Peyer's patch (tissue), 4 donors: ENCODE measurements around the gene ADAMTS14.
"Not testable (repeated sequence)": the region's sequence is repeated elsewhere in the genome, so short reads cannot be mapped to it uniquely, and the experiment has no call there.

Experiments
- POLR2A ChIP-seq, 2 donors: fragments of 450-650 bp; IDR thresholded peaks; one replicate each; pipeline ENCODE4 v1.5.1; 2017; ENCODE audit warnings: antibody characterized with exemption in 2 of 2, mild to moderate bottlenecking in 2 of 2, moderate library complexity in 2 of 2
- TF ChIP-seq, protein P1 (sequence below), 6 experiments: fragments of 450-650 bp in 4 of 6; fragments of 200-600 bp in 2 of 6; sonication (generic) in 1 of 6; IDR thresholded peaks; one replicate each; pipeline ENCODE4 v1.5.1; 2017 to 2019; ENCODE audit warnings: antibody characterized with exemption in 6 of 6, mild to moderate bottlenecking in 3 of 6, moderate library complexity in 1 of 6

DNA sequence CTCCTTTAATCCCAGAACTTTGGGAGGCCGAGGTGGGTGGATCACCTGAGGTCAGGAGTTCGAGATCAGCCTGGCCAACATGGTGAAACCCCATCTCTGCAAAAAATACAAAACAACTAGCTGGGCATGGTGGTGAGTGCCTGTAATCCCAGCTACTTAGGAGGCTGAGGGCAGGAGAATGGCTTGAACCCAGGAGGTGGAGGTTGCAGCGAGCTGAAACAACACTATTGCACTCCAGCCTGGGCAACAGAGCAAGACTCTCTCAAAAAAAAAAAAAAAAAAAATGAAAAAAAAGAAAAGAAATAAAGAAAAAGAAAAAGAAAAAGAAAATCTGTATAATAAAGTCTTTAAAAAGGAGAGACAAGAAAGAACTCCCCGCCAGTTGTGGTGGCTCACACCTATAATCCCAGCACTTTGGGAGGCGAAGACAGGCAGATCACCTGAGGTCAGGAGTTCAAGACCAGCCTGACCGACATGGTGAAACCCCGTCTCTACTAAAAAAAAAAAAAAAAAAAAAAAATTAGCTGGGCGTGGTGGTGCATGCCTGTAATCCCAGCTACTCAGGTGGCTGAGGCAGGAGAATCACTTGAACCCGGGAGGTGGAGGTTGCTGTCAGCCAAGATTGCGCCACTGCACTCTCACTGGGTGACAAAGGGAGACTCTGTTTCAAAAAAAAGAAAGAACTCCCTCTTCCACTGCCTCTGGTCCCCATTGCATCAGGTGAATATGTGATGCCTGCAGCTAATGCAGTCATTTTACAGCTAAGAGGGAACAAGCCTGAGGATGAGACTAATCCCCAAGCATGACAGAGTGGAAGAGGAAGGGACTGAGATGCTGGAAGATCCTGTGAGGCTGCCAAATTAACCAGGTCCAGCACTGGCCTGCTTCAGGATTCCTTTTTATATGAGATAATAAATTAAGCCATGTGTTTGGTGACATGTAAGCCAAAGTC, 8.6 kb upstream of the ADAMTS14 start:
- TF ChIP-seq, protein P1, sequence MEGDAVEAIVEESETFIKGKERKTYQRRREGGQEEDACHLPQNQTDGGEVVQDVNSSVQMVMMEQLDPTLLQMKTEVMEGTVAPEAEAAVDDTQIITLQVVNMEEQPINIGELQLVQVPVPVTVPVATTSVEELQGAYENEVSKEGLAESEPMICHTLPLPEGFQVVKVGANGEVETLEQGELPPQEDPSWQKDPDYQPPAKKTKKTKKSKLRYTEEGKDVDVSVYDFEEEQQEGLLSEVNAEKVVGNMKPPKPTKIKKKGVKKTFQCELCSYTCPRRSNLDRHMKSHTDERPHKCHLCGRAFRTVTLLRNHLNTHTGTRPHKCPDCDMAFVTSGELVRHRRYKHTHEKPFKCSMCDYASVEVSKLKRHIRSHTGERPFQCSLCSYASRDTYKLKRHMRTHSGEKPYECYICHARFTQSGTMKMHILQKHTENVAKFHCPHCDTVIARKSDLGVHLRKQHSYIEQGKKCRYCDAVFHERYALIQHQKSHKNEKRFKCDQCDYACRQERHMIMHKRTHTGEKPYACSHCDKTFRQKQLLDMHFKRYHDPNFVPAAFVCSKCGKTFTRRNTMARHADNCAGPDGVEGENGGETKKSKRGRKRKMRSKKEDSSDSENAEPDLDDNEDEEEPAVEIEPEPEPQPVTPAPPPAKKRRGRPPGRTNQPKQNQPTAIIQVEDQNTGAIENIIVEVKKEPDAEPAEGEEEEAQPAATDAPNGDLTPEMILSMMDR (IDR thresholded peaks at IDR 0.05): not testable (repeated sequence)
- not testable (repeated sequence) for TF ChIP-seq POLR2A (IDR thresholded peaks at IDR 0.05)
